Prostate gland (tissue), 2 donors: ENCODE data around the gene HLX. TPM values are rescaled to one million over a fixed set of nuclear protein-coding genes. Genes with fewer than 3 reads are reported as not detected.

Experiments used
- DNase-seq: peaks from one replicate; pipeline ENCODE4 v3.0.0-alpha.2; 2019; ENCODE audit warnings: low spot score
- H3K27ac ChIP-seq, 2 donors: fragments of 200-600 bp; sonication (generic); 2 replicates each; pipeline ENCODE4 v1.5.1; 2017 to 2019
- H3K27me3 ChIP-seq: fragments of 200-600 bp; sonication (generic); replicated peaks from 2 replicates; pipeline ENCODE4 v1.5.1; 2019; ENCODE audit not compliant: insufficient read depth
- H3K36me3 ChIP-seq, 2 donors: fragments of 200-600 bp; sonication (generic); 1 replicate in 1 of 2; 2 replicates in 1 of 2; pipeline versions ENCODE4 v1.5.1 to v1.8.1; 2017 to 2019
- H3K4me1 ChIP-seq: fragments of 200-600 bp; sonication (generic); replicated peaks from 2 replicates; pipeline ENCODE4 v1.5.1; 2019
- H3K4me3 ChIP-seq, 2 donors: fragments of 200-600 bp; sonication (generic); 2 replicates each; pipeline ENCODE4 v1.5.1; 2017 to 2019
- H3K9me3 ChIP-seq: fragments of 200-600 bp; sonication (generic); 2 replicates; pipeline ENCODE4 v1.5.1; 2017
- CTCF ChIP-seq, 4 experiments: fragments of 200-600 bp in 2 of 4; fragments of 450-650 bp in 2 of 4; sonication (generic) in 2 of 4; IDR thresholded peaks; 1 replicate in 3 of 4; 2 replicates in 1 of 4; pipeline ENCODE4 v1.5.1; 2016 to 2019; ENCODE audit warnings: antibody characterized with exemption in 4 of 4, mild to moderate bottlenecking in 2 of 4, moderate library complexity in 2 of 4
- POLR2A ChIP-seq: fragments of 450-650 bp; IDR thresholded peaks from one replicate; pipeline ENCODE4 v1.6.1; 2016; ENCODE audit warnings: antibody characterized with exemption, mild to moderate bottlenecking
- POLR2AphosphoS5 ChIP-seq: sonication (generic); formaldehyde crosslinking; IDR thresholded peaks from one replicate; pipeline ENCODE4 v1.6.1; 2017; ENCODE audit warnings: antibody characterized with exemption
- WGBS: methylation state at CpG from one replicate; pipeline ENCODE4 v1.1.5; 2018; 5-methylcytosine and 5-hydroxymethylcytosine counted together
- intact Hi-C: fragments of 100-400 bp; cut with DNase I; formaldehyde crosslinking; loops from one replicate; pipeline ENCODE4 v1.14.2; 2022
- total RNA-seq, 2 donors: library from RNA; depleted of rRNA; stranded (reverse); fragments of >200 nt; gene quantifications; one replicate each; pipeline ENCODE4 v1.1.0, GENCODE V29; 2016

The HLX gene
- total RNA-seq, 2 donors from 2014 or later, result 2.3 to 8.2 TPM

GRCh38 chr1:220894025-220894923 is 15.0 kb downstream of the HLX start:
- intact Hi-C loops, result no loop called here
- H3K36me3 ChIP-seq, result no peaks in the 10 kb centered on the region
- DNase-seq, result no peak
- WGBS, result 14% methylated on average over 59 of the region's 71 CpGs
- no peak for TF ChIP-seq CTCF (IDR thresholded peaks at IDR 0.05)
- H3K4me1 ChIP-seq, result no peaks in the 10 kb centered on the region
- peaks cover 43% of the 10 kb centered on the region for H3K27me3 ChIP-seq
- H3K27ac ChIP-seq, result no peak overlapping the region
- H3K9me3 ChIP-seq, result no peaks in the 10 kb centered on the region
- no peak overlapping the region for H3K4me3 ChIP-seq

- H3K27ac ChIP-seq, result no peak overlapping the region
- no peak for DNase-seq
- intact Hi-C loops, result no loop called here
- TF ChIP-seq POLR2A (no peak), CTCF (IDR thresholded peaks at IDR 0.05) (no peak), POLR2AphosphoS5 (no peak)
- no peaks in the 10 kb centered on the region for H3K9me3 ChIP-seq
- no peaks in the 10 kb centered on the region for H3K4me1 ChIP-seq
- H3K27me3 ChIP-seq, result peaks cover 38% of the 10 kb centered on the region
- H3K4me3 ChIP-seq, result no peak overlapping the region
- H3K36me3 ChIP-seq, result no peaks in the 10 kb centered on the region
- WGBS, result 56% methylated on average over 12 of the region's 13 CpGs
Observed at GRCh38 chr1:220894924-220895256, 15.6 kb downstream of the HLX start.

- intact Hi-C loops, result no loop called here
- H3K36me3 ChIP-seq, result no peaks in the 10 kb centered on the region
- no peak for DNase-seq
- H3K4me1 ChIP-seq, result no peaks in the 10 kb centered on the region
- WGBS, result 20% methylated on average over 27 of the region's 35 CpGs
- no peaks in the 10 kb centered on the region for H3K9me3 ChIP-seq
- H3K27me3 ChIP-seq, result peaks cover 32% of the 10 kb centered on the region
- no peak overlapping the region for H3K4me3 ChIP-seq
- TF ChIP-seq CTCF (IDR thresholded peaks at IDR 0.05), result no peak
- no peak for TF ChIP-seq POLR2AphosphoS5
- no peak for TF ChIP-seq POLR2A
- H3K27ac ChIP-seq, result no peak overlapping the region
Observed at GRCh38 chr1:220895412-220895946, 16.2 kb downstream of the HLX start.

GRCh38 chr1:220896092-220896491 is 16.8 kb downstream of the HLX start:
- no peaks in the 10 kb centered on the region for H3K36me3 ChIP-seq
- no peak for DNase-seq
- H3K27me3 ChIP-seq, result peaks cover 26% of the 10 kb centered on the region
- no peaks in the 10 kb centered on the region for H3K4me1 ChIP-seq
- no peak overlapping the region for H3K27ac ChIP-seq
- H3K4me3 ChIP-seq, result no peak overlapping the region
- WGBS, result 38% methylated on average over 12 of the region's 12 CpGs
- H3K9me3 ChIP-seq, result no peaks in the 10 kb centered on the region
- intact Hi-C loops, result no loop called here
- TF ChIP-seq CTCF (IDR thresholded peaks at IDR 0.05) (no peak), POLR2AphosphoS5 (no peak), POLR2A (no peak)

GRCh38 chr1:220900842-220901241 is 21.6 kb downstream of the HLX start:
- Histone ChIP-seq H3K27ac (no peak overlapping the region), H3K4me1 (no peaks in the 10 kb centered on the region), H3K9me3 (no peaks in the 10 kb centered on the region), H3K27me3 (no peaks in the 10 kb centered on the region), H3K36me3 (no peaks in the 10 kb centered on the region), H3K4me3 (no peak overlapping the region)
- intact Hi-C loops, result loop anchor here (10.0 kb wide), 1 partner anchor 534 kb away; no protein-coding TSS in a partner anchor
- no peak for DNase-seq
- no peak for TF ChIP-seq CTCF (IDR thresholded peaks at IDR 0.05)
- no peak for TF ChIP-seq POLR2AphosphoS5
- no peak for TF ChIP-seq POLR2A
- 87% methylated on average over 3 of the region's 3 CpGs for WGBS
